22Rv1 (cell line): ENCODE measurements around the gene GPX4.

Source experiments
- ZFX ChIP-seq: fragments of 450-650 bp; IDR thresholded peaks from 2 replicates; pipeline ENCODE4 v1.6.1; 2017; ENCODE audit warnings: antibody characterized with exemption, borderline replicate concordance
- TF ChIP-seq, protein P1 (sequence below): fragments of 450-650 bp; IDR thresholded peaks from 2 replicates; pipeline ENCODE4 v1.5.1; 2017; ENCODE audit warnings: mild to moderate bottlenecking

DNA sequence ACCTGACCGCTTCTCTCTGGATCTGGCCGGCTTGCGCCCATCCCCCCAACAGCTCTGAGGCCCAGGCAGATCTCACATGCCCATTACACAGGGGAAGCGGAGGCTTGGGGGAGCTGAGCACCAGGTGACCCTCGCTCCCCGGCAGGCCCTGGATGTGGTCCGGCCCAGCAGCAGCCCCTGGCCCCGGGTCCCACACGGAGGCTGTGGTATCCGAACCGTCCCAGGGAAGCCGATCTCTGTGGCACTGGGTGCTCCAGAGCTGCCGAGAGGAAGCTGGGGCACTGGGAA, 42.6 kb downstream of the GPX4 start:
- TF ChIP-seq, protein P1, sequence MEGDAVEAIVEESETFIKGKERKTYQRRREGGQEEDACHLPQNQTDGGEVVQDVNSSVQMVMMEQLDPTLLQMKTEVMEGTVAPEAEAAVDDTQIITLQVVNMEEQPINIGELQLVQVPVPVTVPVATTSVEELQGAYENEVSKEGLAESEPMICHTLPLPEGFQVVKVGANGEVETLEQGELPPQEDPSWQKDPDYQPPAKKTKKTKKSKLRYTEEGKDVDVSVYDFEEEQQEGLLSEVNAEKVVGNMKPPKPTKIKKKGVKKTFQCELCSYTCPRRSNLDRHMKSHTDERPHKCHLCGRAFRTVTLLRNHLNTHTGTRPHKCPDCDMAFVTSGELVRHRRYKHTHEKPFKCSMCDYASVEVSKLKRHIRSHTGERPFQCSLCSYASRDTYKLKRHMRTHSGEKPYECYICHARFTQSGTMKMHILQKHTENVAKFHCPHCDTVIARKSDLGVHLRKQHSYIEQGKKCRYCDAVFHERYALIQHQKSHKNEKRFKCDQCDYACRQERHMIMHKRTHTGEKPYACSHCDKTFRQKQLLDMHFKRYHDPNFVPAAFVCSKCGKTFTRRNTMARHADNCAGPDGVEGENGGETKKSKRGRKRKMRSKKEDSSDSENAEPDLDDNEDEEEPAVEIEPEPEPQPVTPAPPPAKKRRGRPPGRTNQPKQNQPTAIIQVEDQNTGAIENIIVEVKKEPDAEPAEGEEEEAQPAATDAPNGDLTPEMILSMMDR = no peak
- TF ChIP-seq ZFX = no peak
